K562 (cell line): ENCODE results near the gene FBP1. TPM values are rescaled to one million over a fixed set of nuclear protein-coding genes. Genes with fewer than 3 reads are reported as not detected.

ENCODE experiments used
- E2F6 ChIP-seq, 2 experiments: IDR thresholded peaks; 2 replicates each; pipeline ENCODE4 v1.6.1; 2011; ENCODE audit warnings: borderline replicate concordance in 1 of 2, control low read depth in 1 of 2, low read depth in 1 of 2, low read length in 1 of 2, mild to moderate bottlenecking in 1 of 2, mixed read lengths in 1 of 2, moderate library complexity in 1 of 2; ENCODE audit not compliant: insufficient read depth in 1 of 2, insufficient read length in 1 of 2, poor library complexity in 1 of 2, severe bottlenecking in 1 of 2; ENCODE audit errors: extremely low read depth in 1 of 2
- GMEB1 ChIP-seq: fragments of 250-450 bp; sonication (Bioruptor Pico); IDR thresholded peaks from 2 replicates; pipeline ENCODE4 v1.4.0; 2020; ENCODE audit warnings: mild to moderate bottlenecking
- HNRNPLL ChIP-seq: fragments of 200-400 bp; formaldehyde crosslinking; IDR thresholded peaks from 2 replicates; pipeline ENCODE4 v1.6.1; 2017; ENCODE audit warnings: low read length, low read depth, mild to moderate bottlenecking; ENCODE audit not compliant: poor library complexity, severe bottlenecking
- MGA ChIP-seq: fragments of 450-650 bp; IDR thresholded peaks from 2 replicates; pipeline ENCODE4 v1.6.1; 2016; ENCODE audit warnings: mild to moderate bottlenecking, moderate library complexity
- MTA3 ChIP-seq: fragments of 450-650 bp; formaldehyde crosslinking; IDR thresholded peaks from 2 replicates; pipeline ENCODE4 v1.6.1; 2017; ENCODE audit warnings: mild to moderate bottlenecking, borderline replicate concordance
- ZBTB33 ChIP-seq: sonication (generic); formaldehyde crosslinking; IDR thresholded peaks from 2 replicates; pipeline ENCODE4 v1.8.1; 2023; ENCODE audit warnings: mild to moderate bottlenecking, missing genetic modification reagents
- ZNF511 ChIP-seq: sonication (generic); formaldehyde crosslinking; IDR thresholded peaks from 2 replicates; pipeline ENCODE4 v1.8.0; 2022; ENCODE audit warnings: mild to moderate bottlenecking, missing genetic modification reagents
- polyA plus RNA-seq, 8 experiments: library from polyadenylated mRNA; depleted of rRNA in 4 of 8; stranded (reverse) in 5 of 8; unstranded in 3 of 8; fragments of >200 nt; fragmentation: Nextera tagmentation in 2 of 8; fragmentation: Illumina TruSeq in 1 of 8; extraction: Ambion mirVana in 2 of 8; extraction: Trizol in 1 of 8; gene quantifications; 2 replicates each; pipeline versions ENCODE4 v1.2.1 to v1.2.3, GENCODE V29; 2011 to 2014; ENCODE audit warnings: inconsistent platforms in 1 of 8, missing spikeins in 1 of 8
- total RNA-seq, 7 experiments: library from RNA; depleted of rRNA in 6 of 7; stranded (reverse); fragments of >200 nt in 6 of 7; fragmentation: Illumina TruSeq in 2 of 7; extraction: Trizol in 2 of 7; gene quantifications; 2 replicates each; pipeline versions ENCODE4 v1.2.1 to v1.2.3, GENCODE V29; 2011 to 2021; ENCODE audit warnings: low replicate concordance in 1 of 7

The FBP1 gene
- total and polyA plus RNA-seq, 9 of the 15 experiments (the other 6 are each of a cell fraction or from before 2014, with no cell fraction given): 0.24 TPM; not detected in 8

- TF ChIP-seq MGA: peak; percentile 82
- TF ChIP-seq ZBTB33 (CRISPR knock-in tag): peak; percentile 68; the same call in 1 of the 2 replicates
- TF ChIP-seq MTA3: peak; percentile 54; the same call in 1 of the 2 replicates
- TF ChIP-seq GMEB1 (CRISPR knock-in tag): no peak
- peak; percentile 16 to 76 for TF ChIP-seq E2F6 (IDR thresholded peaks at IDR 0.05; ENCODE audit: borderline replicate concordance in 1 of 2, extremely low read depth in 1 of 2, insufficient read depth in 1 of 2, insufficient read length in 1 of 2, low read depth in 1 of 2, low read length in 1 of 2, poor library complexity in 1 of 2, severe bottlenecking in 1 of 2)
- peak; percentile 73 for TF ChIP-seq HNRNPLL
- peak; percentile 69; the same call in 1 of the 2 replicates for TF ChIP-seq ZNF511 (CRISPR knock-in tag)
Observed at GRCh38 chr9:94554439-94555331, 84.6 kb downstream of the FBP1 start, which contains the start of gene PCAT7 (continued).
